Measurements from ENCODE around the gene GLCCI1.

The GLCCI1 gene

DNA sequence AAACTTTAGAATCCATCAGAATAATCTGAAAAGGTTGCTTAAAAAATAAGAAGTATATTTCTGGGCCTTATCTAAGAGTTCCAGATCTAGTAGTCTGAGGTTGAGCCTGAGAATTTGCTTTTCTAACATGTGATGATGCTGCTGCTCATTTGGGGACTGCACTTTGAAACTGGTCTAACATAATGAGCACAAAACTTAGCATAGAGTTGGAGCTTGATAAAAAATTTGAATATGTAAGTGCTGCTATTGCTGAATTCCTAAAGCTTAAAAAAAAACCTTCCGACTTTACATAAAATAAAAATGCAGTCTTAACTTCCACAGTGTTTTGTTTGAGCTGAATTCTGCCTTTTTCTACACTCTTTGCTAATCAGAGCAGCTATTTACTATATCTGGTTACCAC is 48.8 kb downstream of the GLCCI1 start:
- TF ChIP-seq, protein P1, sequence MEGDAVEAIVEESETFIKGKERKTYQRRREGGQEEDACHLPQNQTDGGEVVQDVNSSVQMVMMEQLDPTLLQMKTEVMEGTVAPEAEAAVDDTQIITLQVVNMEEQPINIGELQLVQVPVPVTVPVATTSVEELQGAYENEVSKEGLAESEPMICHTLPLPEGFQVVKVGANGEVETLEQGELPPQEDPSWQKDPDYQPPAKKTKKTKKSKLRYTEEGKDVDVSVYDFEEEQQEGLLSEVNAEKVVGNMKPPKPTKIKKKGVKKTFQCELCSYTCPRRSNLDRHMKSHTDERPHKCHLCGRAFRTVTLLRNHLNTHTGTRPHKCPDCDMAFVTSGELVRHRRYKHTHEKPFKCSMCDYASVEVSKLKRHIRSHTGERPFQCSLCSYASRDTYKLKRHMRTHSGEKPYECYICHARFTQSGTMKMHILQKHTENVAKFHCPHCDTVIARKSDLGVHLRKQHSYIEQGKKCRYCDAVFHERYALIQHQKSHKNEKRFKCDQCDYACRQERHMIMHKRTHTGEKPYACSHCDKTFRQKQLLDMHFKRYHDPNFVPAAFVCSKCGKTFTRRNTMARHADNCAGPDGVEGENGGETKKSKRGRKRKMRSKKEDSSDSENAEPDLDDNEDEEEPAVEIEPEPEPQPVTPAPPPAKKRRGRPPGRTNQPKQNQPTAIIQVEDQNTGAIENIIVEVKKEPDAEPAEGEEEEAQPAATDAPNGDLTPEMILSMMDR (conservative IDR thresholded peaks at IDR 0.05; ENCODE audit: low read depth, low read length): no peak
- DNase-seq (ENCODE audit: low read depth): no peak
- H3K4me3 ChIP-seq (ENCODE audit: low read depth, low read length): no peak overlapping the region

DNA sequence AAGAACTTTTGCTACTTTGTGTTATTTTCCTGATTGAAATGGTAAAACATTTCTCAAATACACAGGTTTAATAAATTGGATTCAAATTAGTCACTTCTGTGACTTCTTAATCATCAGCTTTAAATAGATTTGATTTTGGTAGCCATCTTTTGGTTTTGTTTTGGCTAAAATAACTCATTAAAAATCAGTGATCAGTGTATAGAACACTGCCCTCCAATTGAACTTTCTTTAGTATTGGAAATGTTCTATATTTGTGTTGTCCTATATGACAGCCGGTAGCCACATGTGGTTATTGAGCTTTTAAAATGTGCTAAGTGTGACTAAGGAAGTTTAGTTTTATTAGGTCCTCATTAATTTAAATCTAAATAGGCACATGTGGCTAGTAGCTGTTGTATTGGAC is 50.4 kb downstream of the GLCCI1 start:
- H3K4me3 ChIP-seq (ENCODE audit: low read depth, low read length): no peak overlapping the region
- TF ChIP-seq, protein P1 (conservative IDR thresholded peaks at IDR 0.05; ENCODE audit: low read depth, low read length): no peak
- DNase-seq (ENCODE audit: low read depth): no peak

DNA sequence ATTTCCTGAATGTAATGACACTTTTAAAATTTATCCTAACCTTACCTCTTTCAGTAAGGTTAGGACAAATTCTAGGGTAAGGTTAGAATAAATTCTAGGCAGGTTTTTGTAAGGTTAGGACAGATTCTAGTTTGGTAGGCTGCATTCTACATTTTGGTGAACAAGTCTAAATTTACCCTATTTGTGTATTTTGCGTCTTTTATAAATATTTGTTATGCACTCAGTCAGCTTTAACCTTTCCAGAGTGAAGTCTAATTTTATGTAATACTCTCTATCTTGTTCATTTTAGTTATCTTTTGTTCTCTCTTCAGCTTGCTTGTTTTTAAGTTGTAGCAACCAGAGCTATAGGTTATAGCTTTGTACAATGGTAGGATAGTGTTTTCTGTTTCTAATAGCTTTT is 54.0 kb downstream of the GLCCI1 start:
- no peak overlapping the region for H3K4me3 ChIP-seq (ENCODE audit: low read depth, low read length)
- TF ChIP-seq, protein P1 (conservative IDR thresholded peaks at IDR 0.05; ENCODE audit: low read depth, low read length): no peak
- DNase-seq (ENCODE audit: low read depth): no peak

DNA sequence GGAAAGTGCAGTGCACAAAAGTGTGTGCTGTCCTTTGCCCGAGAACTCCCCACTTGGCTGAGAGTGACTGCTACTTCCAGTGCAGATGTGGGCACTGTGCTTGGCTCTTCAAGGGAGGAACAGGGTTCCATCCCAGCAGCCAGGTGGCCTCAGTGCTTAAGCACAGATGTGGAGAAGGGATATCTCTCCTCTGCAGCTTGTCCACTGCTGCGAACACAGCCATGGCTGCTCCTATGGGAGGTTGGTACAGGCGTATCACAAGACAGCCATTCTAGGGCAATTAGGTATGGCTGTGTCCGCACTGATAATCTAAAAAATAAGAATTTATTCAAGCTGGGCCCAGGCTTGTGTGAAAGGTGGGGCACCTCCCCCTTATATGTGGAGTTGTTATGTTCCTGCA is 66.6 kb downstream of the GLCCI1 start:
- TF ChIP-seq, protein P1 (conservative IDR thresholded peaks at IDR 0.05; ENCODE audit: low read depth, low read length): no peak
- no peak for DNase-seq (ENCODE audit: low read depth)
- H3K4me3 ChIP-seq (ENCODE audit: low read depth, low read length): no peak overlapping the region

DNA sequence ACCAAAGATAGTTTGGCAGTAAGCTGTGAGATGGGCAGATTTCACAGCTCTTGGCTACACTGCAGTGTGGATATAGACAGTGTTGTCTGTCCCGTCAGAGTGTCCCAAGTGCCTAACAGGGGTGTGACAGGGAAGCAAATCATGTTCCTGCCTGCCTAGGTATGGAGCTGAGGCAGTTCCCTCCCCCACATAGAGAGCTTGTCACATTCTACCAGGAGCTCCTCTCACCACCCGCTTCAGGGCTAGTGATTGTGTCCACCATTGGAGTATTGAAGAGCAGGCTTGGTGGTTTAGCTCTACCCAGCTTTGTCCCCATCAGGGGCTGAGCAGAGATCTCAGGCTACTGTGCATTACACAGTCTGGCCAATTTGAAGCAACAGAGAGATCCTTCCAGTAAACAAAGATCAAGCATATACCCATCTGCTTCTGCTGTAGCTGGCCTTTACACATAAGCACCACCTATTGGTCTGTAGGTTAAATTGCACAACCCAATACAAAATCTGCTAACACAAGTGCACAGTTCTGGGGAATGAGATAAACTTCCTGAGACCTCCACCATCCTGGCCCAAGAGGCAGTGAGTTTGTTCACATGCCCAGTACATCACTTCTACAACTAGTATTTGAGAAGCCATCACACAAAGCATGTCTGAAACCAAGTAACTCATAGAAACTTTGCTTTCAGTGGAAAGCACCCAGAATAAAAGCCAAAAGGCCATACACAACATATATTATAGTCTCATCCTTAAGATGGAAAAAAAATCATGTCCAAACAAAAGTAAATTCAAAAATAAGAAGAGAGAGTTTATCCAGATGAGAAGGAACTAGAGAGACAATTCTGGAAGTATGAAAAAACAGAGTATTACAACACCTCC is 67.3 kb downstream of the GLCCI1 start:
- DNase-seq (ENCODE audit: low read depth): peak; percentile 76
- H3K4me3 ChIP-seq (ENCODE audit: low read depth, low read length): no peak overlapping the region
- TF ChIP-seq, protein P1 (conservative IDR thresholded peaks at IDR 0.05; ENCODE audit: low read depth, low read length): peak; percentile 70

DNA sequence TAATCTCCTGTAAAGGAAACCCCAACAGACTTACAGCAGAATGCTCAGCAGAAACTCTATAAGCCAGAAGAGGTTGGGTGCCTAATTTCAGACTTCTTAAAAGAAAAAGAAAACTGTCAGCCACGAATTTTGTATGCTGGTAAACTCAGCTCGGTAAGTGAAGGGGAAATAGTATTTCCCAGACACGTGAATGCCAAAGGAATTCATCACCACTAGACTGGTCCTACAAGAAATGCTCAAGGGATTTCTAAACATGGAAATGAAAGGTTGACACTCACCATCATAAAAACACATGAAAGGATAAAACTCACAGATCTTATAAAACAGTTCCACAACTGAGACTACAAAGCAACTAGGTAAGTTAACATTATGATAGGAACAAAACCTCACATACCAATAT is 68.6 kb downstream of the GLCCI1 start:
- DNase-seq (ENCODE audit: low read depth): no peak
- H3K4me3 ChIP-seq (ENCODE audit: low read depth, low read length): no peak overlapping the region
- TF ChIP-seq, protein P1 (conservative IDR thresholded peaks at IDR 0.05; ENCODE audit: low read depth, low read length): no peak

Measured in choroid plexus epithelial cell (primary cell).